ENCODE measurements around the gene TAPT1.
"Not testable (repeated sequence)": the region's sequence is repeated elsewhere in the genome, so short reads cannot be mapped to it uniquely, and the experiment has no call there.

The TAPT1 gene

DNA sequence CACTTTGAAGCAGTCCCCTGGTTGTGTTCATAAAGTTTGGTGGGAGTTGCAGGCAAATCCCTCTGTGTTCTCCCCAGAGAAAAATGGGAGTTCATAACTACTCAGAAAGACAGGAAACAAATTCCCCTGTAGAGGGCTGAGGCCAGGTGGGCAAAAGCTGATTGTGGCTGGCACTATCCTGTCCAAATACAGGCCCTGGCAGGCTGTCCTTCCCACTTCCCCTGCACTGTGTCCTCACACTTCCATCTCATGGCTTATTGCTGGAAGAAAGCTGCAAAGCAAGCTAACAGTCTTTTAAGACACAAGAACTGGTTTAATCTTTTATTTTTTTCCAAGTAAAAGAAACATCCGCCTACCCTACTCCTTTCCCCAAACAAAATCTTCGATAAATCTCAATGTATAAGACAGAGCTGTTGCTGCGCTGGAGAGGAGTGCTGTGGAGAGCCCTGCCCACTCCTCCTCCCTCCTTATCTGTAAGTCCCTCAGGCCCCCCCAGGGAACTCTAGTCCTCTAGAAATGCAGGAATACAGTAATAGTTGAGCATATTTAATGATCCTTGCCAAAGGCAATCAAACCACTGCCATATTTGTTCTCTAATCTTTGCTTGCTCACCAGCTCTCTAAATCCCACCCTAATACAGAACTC is 14.0 kb downstream of the TAPT1 start:
- no peak for DNase-seq

DNA sequence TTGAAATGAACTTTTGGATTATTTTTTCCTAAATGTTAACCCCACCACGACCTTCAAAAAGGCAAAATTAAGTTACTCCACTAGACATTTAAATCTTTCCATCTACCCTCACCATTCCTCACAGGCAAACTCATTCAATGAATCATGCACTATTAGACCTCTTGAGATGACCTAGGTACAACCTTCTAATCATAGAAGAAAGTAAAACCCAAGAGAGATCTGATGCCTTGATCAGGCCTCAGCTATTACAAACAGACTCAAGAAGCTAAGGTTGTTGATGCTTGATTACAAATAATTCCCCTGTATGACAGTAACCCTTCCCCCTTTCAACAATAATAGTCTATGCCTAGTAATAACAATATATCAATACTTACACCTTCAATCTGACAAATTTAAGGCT is 18.9 kb downstream of the TAPT1 start:
- DNase-seq: no peak

DNA sequence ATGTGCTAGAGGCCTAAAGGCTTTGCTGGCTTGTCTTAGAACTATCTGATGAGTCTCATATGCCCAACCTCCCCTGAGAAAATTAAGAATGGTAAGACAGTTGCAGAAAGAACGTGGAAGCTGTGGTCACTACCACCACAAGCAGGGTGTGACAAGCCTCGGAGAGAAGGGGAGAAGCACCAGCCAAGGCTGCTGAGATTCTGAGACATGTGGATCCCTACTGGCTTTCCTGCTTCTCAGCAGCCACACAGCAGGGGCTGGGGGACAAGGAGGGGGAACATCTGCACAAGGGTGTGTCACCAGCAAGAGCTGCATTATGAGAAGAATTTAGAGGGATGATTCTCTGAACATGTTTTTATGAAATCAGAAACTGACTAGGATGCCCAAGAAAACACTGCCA is 19.4 kb downstream of the TAPT1 start:
- no peak for DNase-seq

- no peak for DNase-seq
Observed at GRCh38 chr4:16206301-16206700, 20.0 kb downstream of the TAPT1 start.

DNA sequence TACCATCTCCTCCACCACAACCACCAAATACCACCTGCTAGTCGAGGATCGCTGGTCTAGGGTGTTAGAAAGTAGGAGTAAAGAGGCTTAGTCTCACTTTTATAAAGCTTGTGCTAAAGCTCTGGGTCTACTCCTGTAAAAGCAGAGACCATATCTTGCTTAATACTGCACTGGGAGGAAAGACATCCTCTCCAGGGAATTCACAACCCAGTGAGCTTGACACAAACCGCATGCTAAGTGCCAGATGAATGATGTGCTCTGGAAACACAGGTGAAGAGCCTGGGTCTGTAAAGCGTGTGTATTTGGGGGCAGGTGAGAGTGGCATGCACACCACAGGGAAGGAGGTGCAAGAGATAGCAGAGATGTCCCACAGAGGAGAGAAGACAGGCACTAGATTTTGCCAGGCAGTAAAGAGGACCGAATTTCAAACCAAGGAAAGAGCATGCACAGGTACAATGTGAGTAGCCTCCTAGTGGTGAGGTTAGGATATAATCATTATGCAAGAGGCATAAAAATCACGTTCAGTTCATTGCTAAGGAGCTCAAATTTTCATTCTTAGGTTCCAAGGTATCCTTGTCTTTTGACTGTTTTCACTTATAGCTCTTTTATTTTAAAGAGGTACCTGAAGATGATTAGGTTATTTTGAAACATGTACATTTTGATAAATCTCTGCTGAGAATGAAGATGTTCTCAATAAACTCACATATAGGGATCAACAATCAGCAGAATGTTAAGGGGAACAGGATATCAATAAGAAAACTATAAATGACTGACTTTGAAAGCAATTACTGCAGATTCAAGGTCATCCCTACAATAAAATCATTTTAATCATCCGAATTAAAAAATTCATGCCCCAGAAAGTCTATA is 20.7 kb downstream of the TAPT1 start:
- no peak for DNase-seq

DNA sequence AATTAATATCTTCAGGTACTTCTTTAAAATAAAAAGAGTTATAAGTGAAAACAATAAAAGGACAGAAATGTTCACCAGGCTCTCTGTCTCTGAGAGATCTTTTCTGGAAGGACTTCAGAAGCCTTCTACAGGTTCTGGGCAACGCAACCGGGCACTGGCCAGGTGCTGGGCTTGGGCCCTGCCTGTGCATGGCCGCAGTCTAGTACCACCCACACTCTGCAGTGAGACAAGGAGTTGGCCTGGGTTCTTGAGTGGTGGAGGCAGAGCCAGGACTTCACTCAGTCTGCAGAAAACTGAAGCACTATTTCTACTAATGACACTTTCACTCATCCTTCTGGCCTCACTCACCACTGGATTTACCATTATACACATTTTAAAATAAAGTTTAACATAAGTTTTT is 21.8 kb downstream of the TAPT1 start:
- DNase-seq: no peak

GRCh38 chr4:16203083-16203482 is 23.2 kb downstream of the TAPT1 start:
- no peak for DNase-seq

- no peak for DNase-seq
Observed at GRCh38 chr4:16202598-16202997, 23.7 kb downstream of the TAPT1 start.

DNA sequence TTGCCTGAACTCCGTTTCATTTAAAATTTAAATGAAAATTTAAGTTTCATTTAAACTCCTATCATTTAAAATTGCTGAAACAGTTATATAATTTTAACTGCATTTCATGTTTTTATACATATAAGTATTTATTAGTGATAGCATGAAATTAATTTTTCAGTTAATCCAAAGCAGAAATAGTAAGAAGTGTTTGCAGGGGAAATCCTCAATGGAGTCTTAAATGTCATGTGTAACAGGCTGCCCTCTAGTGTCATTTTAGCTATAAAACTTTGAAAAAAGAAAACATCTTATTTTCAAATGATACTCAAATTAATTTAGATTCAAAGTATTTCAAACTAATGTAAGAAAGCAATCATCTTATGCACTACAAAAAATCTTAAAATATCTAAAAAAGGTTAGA is 27.2 kb downstream of the TAPT1 start:
- DNase-seq: no peak

DNA sequence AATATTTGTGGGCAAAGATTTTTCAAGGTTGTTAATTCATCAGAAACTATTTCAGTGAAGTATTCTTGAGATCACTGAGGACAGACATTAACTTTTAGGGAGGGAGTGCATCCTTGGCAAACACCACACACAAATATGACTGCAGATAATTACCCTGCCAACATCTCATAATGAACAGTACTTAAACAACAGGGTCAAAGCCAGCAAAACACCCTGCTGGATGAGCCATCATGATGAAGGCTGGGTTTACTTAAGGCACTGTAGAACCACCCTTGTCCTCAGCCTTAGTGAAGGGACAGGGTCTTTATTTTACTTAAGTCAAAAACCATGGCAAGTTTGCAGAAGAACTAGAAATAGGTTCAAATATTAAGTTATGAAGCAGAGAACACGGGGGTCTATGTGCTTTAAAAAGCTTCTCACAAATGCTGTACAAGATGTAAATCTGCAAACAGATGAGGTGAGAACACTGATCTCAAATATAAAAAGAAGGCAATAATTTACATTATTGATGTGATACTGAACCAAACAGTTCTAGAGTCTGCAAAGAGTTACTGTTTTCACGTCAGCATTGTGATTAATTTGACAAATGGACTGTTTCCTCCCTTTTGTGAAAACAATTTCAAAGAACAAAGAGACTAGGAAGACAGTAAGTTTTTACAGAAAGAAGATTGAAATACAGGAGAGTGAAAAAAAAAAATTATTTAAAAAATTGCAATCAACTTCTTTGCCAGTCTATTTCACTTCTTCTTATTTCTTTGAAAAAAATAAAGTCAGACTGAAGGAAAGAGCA is 28.2 kb downstream of the TAPT1 start:
- DNase-seq: no peak

DNA sequence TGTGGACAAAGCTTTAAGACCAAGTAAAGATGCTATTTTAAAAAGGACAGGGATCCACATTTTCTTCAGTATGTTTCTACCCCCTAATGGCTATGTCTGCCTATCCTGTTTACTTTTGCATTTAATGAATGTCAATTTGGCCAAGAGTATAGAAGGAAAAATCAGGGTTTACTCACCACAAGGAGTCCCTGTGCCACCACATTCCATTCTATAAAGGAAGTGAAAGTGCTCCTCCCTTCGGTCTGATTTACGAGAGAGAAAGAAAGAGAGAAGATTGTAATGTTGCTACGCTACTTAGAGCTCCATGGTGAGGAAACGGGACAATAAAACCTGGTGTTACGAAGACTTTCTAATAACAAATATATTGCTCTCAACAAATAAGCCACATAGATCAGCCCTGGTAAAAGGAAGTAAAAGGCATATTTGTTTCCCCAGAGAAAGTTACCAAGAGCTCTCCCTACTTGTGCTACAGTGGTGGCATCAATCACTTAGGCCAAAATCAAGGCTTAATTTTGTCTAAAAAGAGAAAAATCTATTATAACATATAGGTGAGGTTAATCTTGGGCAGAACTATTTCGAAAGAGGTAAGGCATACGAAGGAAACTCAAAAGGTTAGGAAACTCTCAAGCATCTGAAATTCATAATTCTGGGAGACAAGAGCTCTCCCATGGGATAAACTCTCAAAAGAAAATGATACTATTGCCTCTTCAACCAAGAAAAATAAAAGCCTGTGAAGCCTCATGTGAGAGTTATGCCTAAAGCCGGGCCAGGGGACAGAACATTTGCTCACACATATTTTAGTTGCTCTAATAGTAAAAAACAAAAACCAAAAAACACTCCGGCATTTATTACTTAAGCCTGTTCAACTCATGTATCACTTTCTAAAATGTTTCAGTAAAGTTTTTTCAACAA is 29.5 kb downstream of the TAPT1 start:
- no peak for DNase-seq

DNA sequence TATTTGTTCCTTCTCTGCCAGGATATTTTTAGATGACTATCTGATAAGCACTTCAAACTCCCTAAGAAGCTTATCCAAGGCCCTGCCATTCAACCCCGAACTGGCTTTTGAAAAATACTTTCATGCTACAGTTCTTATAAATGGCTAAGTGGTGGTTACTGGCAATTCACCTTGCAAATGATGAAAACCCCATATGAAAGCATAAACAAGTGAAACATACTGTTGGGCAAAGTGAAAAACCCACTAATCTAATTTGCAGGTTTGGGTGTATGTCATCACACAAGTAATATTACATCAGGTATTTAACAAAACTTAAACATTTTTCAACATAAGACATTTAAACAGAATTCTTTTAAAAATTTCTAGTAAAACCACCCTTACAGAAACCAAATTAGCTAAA is 31.1 kb downstream of the TAPT1 start:
- no peak for DNase-seq

DNA sequence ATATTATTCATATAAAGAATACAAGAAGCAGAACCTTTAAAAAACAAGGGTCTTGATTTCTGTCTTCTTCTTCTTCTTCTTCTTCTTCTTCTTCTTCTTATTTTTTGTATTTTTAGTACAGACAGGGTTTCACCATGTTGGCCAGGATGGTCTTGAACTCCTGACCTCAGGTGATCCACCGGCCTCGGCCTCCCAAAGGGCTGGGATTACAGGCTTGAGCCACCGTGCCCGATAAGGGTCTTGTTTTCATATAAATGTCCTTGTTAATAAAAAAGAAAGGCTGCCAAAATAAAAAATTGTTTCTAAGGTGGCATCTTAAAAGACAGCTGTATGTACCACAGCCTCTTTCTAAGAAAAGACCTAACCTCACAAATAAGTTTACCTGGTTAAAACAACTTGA is 31.5 kb downstream of the TAPT1 start:
- not testable (repeated sequence) for DNase-seq

DNA sequence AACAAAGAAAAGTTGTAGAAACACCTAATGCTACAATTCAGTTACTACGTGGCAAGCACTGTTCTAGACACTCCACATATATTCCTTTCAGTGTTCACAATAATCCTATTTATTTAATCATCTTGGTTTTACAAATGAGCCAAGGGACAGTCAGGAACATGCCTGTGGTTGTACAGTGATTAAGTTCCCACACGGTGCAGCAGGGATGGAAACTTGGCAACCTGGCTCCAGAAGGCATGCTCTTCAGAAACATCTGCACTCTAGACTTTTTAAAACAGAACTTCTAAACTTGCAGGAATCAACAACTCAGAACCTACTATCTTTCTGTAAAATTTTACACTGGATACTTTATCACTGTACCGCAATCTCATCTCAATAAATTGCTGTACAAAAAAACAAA is 32.1 kb downstream of the TAPT1 start:
- DNase-seq: no peak

DNA sequence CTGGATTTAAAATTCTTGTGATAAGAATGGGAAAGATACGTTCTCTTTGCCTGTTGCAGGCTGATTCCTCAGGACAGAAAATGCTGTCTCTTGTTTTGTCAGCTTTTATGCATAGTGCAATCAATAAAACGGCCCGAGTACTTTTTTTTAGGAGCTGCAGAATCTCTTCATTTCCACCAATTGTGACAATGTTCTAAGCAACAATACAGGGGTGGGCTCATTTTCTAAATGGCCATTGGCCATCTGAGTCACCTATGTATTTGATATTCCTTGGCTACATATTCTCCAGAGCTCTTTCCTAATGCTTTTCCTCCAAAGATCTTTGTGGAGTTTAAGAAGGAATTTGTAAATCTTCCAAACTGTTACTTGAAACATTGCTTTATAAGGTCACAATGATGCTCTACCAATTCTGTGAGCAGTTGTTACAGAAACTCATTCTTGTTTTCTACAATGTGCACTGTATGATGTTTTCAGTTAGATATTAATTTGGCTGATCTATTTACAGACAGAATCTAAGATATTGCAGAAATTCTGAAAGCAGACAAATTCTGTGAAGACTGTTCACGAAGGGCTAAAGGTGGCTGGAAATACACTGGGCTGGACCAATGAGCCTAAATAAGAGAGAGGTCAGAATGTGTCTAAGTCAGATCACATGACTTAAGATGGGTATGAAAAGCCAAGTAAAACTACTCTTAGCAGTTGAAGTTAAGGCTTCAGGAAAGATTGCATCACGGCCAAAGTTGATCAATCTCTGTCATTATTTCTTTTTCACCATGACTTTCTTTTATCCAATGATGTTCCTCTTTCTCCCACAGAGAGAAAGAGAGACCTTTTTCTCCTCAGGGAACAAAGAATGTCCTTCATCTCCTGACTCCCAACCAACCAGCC is 33.4 kb downstream of the TAPT1 start:
- no peak for DNase-seq

DNA sequence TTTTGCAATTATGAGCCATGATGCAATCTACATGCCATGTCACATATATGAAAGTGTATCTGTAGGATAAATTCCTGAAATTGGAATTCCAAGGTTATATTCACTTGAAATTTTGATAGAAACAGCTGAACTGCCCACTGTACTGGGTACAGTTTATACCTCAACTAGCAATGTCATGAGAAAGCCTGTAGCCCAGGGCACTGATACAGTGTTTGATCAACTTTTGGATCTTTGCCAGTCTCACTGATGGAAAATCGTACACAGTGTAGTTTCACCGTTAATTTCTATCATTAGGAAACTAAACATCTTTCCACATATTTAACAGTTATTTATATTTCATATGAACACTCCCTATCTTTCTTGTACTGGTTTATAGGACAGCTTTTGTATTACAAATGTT is 34.2 kb downstream of the TAPT1 start:
- DNase-seq: no peak

- no peak for DNase-seq
Observed at GRCh38 chr4:16187455-16187854, 38.8 kb downstream of the TAPT1 start.

DNA sequence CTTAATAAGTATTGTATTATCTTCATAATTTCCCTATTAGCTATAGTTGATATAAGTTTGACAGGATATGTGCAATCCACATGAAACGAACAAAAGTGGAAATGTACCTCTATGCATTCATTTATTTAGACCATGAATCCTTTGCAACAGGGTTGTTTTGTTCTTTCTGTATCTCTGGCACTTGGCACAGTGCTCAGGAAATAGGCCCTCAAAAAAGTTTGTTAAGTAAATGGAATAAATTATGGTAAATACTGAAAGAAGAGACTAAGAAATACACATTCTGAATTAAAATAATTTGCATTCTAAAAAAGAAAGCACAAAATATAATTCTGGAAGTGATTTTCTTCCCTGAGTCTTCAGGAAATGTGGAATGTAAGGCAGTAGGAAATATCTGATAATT is 39.3 kb downstream of the TAPT1 start:
- DNase-seq: no peak

DNA sequence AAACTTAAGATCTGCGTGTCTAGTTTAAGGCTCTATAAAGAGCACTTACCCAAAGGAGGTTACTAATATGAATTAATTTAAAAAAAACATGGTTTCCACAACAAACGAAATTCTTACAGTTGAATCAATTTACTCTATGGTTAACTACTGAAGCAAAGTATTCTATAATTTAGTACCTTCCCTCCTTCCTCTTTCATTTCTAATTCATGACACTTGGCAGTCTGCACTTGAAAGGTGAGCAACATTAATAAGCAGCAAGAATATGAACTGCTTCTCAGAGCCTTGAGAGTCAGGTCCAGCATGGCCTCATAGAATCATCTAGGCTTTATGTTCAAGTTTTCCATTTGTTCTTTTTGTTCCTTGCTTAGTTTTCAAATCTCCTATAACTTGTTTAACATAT is 42.7 kb downstream of the TAPT1 start:
- no peak for DNase-seq

DNA sequence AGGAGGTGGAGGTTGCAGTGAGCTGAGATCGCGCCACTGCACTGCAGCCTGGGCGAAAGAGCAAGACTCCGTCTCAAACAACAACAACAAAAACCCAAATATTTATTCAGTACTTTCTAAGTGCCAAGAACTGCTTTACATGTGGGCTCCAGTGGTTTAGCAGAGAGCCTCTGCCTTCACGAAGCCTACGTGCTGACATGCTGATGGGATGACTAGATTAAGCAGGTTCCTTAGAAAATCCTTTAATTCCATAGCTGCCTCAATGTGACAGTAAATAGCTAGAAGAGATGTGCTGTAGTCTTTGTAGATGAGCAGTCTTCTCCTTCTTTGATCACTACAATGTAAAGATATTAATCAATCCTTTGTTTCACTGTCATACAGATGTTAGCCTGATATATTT is 49.6 kb downstream of the TAPT1 start:
- no peak for DNase-seq

DNA sequence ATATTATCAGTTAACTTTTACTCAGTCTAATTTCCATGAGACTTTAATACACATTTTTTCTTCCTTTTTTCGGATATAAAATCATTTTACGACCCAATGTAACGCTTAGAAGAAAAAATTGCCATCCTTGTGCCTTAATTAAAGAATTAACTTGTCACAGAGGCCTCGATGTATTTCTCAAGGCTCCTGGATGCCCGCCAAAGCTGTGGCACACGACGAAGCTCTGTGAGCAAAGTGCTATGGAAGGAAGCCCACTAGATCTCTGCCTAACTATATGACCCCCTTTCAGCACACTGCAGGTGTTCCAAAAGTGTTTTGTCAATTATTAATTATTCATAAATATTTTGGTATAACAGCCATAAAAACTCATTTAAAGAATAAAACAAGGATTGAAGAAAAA is 54.4 kb downstream of the TAPT1 start:
- no peak for DNase-seq

DNA sequence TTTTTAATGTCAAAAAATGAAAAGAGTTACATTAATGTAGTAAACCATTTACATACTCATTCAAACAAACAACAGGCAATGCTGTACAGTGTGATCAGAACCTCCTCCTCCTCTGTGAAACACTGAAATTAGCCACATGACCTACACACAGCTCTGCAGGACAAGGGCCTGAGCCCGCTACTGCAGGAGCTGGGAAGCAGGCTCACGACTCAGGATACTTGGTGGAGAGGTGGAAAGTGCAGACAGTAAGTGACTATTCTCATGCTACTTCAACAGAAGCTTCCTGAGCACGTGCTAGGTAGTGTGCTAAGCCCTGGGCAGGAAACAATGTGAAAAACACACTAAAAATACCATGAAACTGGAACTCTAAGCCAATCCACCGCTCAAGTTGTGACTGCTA is 56.8 kb downstream of the TAPT1 start:
- no peak for DNase-seq
